K562 (cell line): Measurements from ENCODE around the gene GP2. TPM values are rescaled to one million over a fixed set of nuclear protein-coding genes. Genes with fewer than 3 reads are reported as not detected.

Experiments used
- ARID1B ChIP-seq: fragments of 450-650 bp; IDR thresholded peaks from 2 replicates; pipeline ENCODE4 v1.6.1; 2016; ENCODE audit warnings: antibody characterized with exemption, mild to moderate bottlenecking, inconsistent platforms
- C11orf30 ChIP-seq: fragments of 450-650 bp; IDR thresholded peaks from 2 replicates; pipeline ENCODE4 v1.6.1; 2016; ENCODE audit warnings: low read depth, mild to moderate bottlenecking
- CBX1 ChIP-seq: sonication (generic); IDR thresholded peaks from 2 replicates; pipeline ENCODE4 v1.6.1; 2016; ENCODE audit warnings: antibody characterized with exemption, low read depth, mild to moderate bottlenecking
- CTBP1 ChIP-seq: fragments of 450-650 bp; IDR thresholded peaks from 2 replicates; pipeline ENCODE4 v1.6.1; 2016; ENCODE audit warnings: borderline replicate concordance
- DPF2 ChIP-seq: fragments of 450-650 bp; IDR thresholded peaks from 2 replicates; pipeline ENCODE4 v1.6.1; 2016
- EP300 ChIP-seq: IDR thresholded peaks from 2 replicates; pipeline ENCODE4 v1.6.1; 2012; ENCODE audit warnings: low read length, improper control_type of control experiment
- ESRRA ChIP-seq: fragments of 450-650 bp; IDR thresholded peaks from 2 replicates; pipeline ENCODE4 v1.6.1; 2014; ENCODE audit warnings: low read depth, mild to moderate bottlenecking, moderate library complexity, borderline replicate concordance
- ESRRB ChIP-seq: fragments of 250-450 bp; sonication (Bioruptor Pico); IDR thresholded peaks from 2 replicates; pipeline ENCODE4 v1.5.0; 2020; ENCODE audit warnings: mild to moderate bottlenecking, moderate library complexity, borderline replicate concordance
- L3MBTL2 ChIP-seq: fragments of 450-650 bp; IDR thresholded peaks from 2 replicates; pipeline ENCODE4 v1.6.1; 2016; ENCODE audit warnings: mild to moderate bottlenecking, moderate library complexity
- LEF1 ChIP-seq: fragments of 450-650 bp; IDR thresholded peaks from 2 replicates; pipeline ENCODE4 v1.6.1; 2016; ENCODE audit warnings: mild to moderate bottlenecking
- MAFF ChIP-seq: IDR thresholded peaks from 2 replicates; pipeline ENCODE4 v1.6.1; 2012; ENCODE audit warnings: low read length, improper control_type of control experiment
- NFE2L1 ChIP-seq: fragments of 450-650 bp; IDR thresholded peaks from 2 replicates; pipeline ENCODE4 v1.6.1; 2016; ENCODE audit warnings: missing genetic modification characterization, low read depth, mild to moderate bottlenecking, missing compliant biosample characterization, moderate library complexity, borderline replicate concordance
- PBX2 ChIP-seq, 2 experiments: IDR thresholded peaks in 1 of 2; conservative IDR thresholded peaks in 1 of 2; 2 replicates each; pipeline ENCODE4 v1.6.1; 2016; ENCODE audit warnings: low read depth in 2 of 2, mild to moderate bottlenecking in 1 of 2, missing compliant biosample characterization in 1 of 2, missing genetic modification characterization in 1 of 2, moderate library complexity in 1 of 2
- PREB ChIP-seq: sonication (generic); formaldehyde crosslinking; IDR thresholded peaks from 2 replicates; pipeline ENCODE4 v1.8.1; 2023; ENCODE audit warnings: mild to moderate bottlenecking, missing genetic modification reagents
- SMARCE1 ChIP-seq: fragments of 450-650 bp; IDR thresholded peaks from 2 replicates; pipeline ENCODE4 v1.7.1; 2016; ENCODE audit warnings: mild to moderate bottlenecking
- SUPT5H ChIP-seq: fragments of 450-650 bp; IDR thresholded peaks from 2 replicates; pipeline ENCODE4 v1.6.1; 2016
- TEAD4 ChIP-seq, 2 experiments: sonication (generic) in 1 of 2; formaldehyde crosslinking in 1 of 2; IDR thresholded peaks; 2 replicates each; pipeline versions ENCODE4 v1.6.1 to v1.8.0; 2012 to 2022; ENCODE audit warnings: borderline replicate concordance in 1 of 2, inconsistent platforms in 1 of 2, low read length in 1 of 2, mild to moderate bottlenecking in 1 of 2, missing genetic modification reagents in 1 of 2
- ZBTB5 ChIP-seq: fragments of 450-650 bp; IDR thresholded peaks from 2 replicates; pipeline ENCODE4 v1.6.1; 2017; ENCODE audit warnings: antibody characterized with exemption
- ZC3H8 ChIP-seq: fragments of 450-650 bp; IDR thresholded peaks from 2 replicates; pipeline ENCODE4 v1.6.1; 2017
- ZNF655 ChIP-seq: fragments of 250-450 bp; sonication (Bioruptor Pico); IDR thresholded peaks from 2 replicates; pipeline ENCODE4 v1.5.0; 2021
- ZNF766 ChIP-seq: fragments of 200-800 bp; sonication (Bioruptor generic); conservative IDR thresholded peaks from 2 replicates; pipeline ENCODE4 v1.6.1; 2016; ENCODE audit warnings: missing genetic modification characterization, missing compliant biosample characterization
- polyA plus RNA-seq, 8 experiments: library from polyadenylated mRNA; depleted of rRNA in 4 of 8; stranded (reverse) in 5 of 8; unstranded in 3 of 8; fragments of >200 nt; fragmentation: Nextera tagmentation in 2 of 8; fragmentation: Illumina TruSeq in 1 of 8; extraction: Ambion mirVana in 2 of 8; extraction: Trizol in 1 of 8; gene quantifications; 2 replicates each; pipeline versions ENCODE4 v1.2.1 to v1.2.3, GENCODE V29; 2011 to 2014; ENCODE audit warnings: inconsistent platforms in 1 of 8, missing spikeins in 1 of 8
- total RNA-seq, 7 experiments: library from RNA; depleted of rRNA in 6 of 7; stranded (reverse); fragments of >200 nt in 6 of 7; fragmentation: Illumina TruSeq in 2 of 7; extraction: Trizol in 2 of 7; gene quantifications; 2 replicates each; pipeline versions ENCODE4 v1.2.1 to v1.2.3, GENCODE V29; 2011 to 2021; ENCODE audit warnings: low replicate concordance in 1 of 7

Gene GP2
- total and polyA plus RNA-seq, 9 of the 15 experiments (the other 6 are each of a cell fraction or from before 2014, with no cell fraction given): 5.9 TPM; not detected in 8

GRCh38 chr16:20303012-20303411 lies 24.3 kb downstream of the GP2 start (continued):
- TF ChIP-seq PBX2 (CRISPR knock-in tag; IDR thresholded peaks at IDR 0.05; ENCODE audit: low read depth) (no peak), PBX2 (tag; conservative IDR thresholded peaks at IDR 0.05; ENCODE audit: low read depth) (peak; percentile 85), CTBP1 (peak; percentile 86; the same call in 1 of the 2 replicates), PREB (CRISPR knock-in tag) (no peak), ZNF655 (CRISPR knock-in tag) (no peak), CBX1 (no peak), ESRRA (peak; percentile 61; the same call in 1 of the 2 replicates), ZC3H8 (no peak), EP300 (peak; percentile 45; the same call in 1 of the 2 replicates), ESRRB (CRISPR knock-in tag) (no peak), ARID1B (peak; percentile 75), NFE2L1 (tag) (peak; percentile 51; the same call in 1 of the 2 replicates), SUPT5H (no peak), DPF2 (peak; percentile 82), SMARCE1 (peak; percentile 79; the same call in 1 of the 2 replicates), C11orf30 (peak; percentile 94), ZBTB5 (no peak), LEF1 (peak; percentile 37; the same call in 1 of the 2 replicates), L3MBTL2 (0 out of 2 replicates have a peak, but pooled peaks have one; percentile 36), ZNF766 (peak; percentile 87; the same call in 1 of the 2 replicates), TEAD4 (IDR thresholded peaks at IDR 0.05; ENCODE audit: low read length) (peak; percentile 52; the same call in 1 of the 2 replicates), TEAD4 (CRISPR knock-in tag; IDR thresholded peaks at IDR 0.05; ENCODE audit: borderline replicate concordance) (no peak), MAFF (peak; percentile 91)
